OCI-LY3 (cell line): ENCODE data around the gene SMAD6.

Source experiments
- H2AFZ ChIP-seq: fragments of 200-600, 300-600 bp; shearing (Covaris generic); 2 replicates; pipeline ENCODE4 v1.6.0; 2014; ENCODE audit warnings: antibody characterized with exemption, low read depth, low read length
- H3K27ac ChIP-seq: fragments of 200-600, 300-600 bp; sonication (generic); 2 replicates; pipeline ENCODE4 v1.5.1; 2014; ENCODE audit warnings: mild to moderate bottlenecking, low read length, moderate library complexity, mixed read lengths
- H3K27me3 ChIP-seq: fragments of 200-600, 300-600 bp; sonication (generic); 2 replicates; pipeline ENCODE4 v1.6.1; 2014; ENCODE audit warnings: low read depth, low read length, mixed read lengths
- H3K36me3 ChIP-seq: fragments of 200-600, 300-600 bp; sonication (generic); replicated peaks from 2 replicates; pipeline ENCODE3; 2014; ENCODE audit warnings: low read depth, low read length, mixed read lengths
- H3K4me1 ChIP-seq: fragments of 300-600, 200-600 bp; sonication (generic); 2 replicates; pipeline ENCODE4 v1.6.1; 2014; ENCODE audit warnings: low read length, mixed read lengths
- H3K4me2 ChIP-seq: fragments of 200-600, 300-600 bp; sonication (generic); 2 replicates; pipeline ENCODE4 v1.6.1; 2014; ENCODE audit warnings: low read length, mixed read lengths
- H3K4me3 ChIP-seq: fragments of 300-600, 200-600 bp; sonication (generic); 2 replicates; pipeline ENCODE4 v1.5.1; 2014; ENCODE audit warnings: antibody characterized with exemption, mild to moderate bottlenecking, low read length, moderate library complexity
- H3K79me2 ChIP-seq: fragments of 300-600, 200-600 bp; shearing (Covaris generic); 2 replicates; pipeline ENCODE4 v1.6.1; 2014; ENCODE audit warnings: mild to moderate bottlenecking, low read length, mixed read lengths
- H3K9ac ChIP-seq: fragments of 300-600, 200-600 bp; shearing (Covaris generic); 2 replicates; pipeline ENCODE4 v1.6.0; 2014; ENCODE audit warnings: mild to moderate bottlenecking, low read length, moderate library complexity
- H3K9me3 ChIP-seq: fragments of 200-600, 300-600 bp; shearing (Covaris generic); 2 replicates; pipeline ENCODE4 v1.6.1; 2014; ENCODE audit warnings: low read length, mixed read lengths; ENCODE audit not compliant: insufficient read depth
- H4K20me1 ChIP-seq: fragments of 200-600, 300-600 bp; sonication (generic); 2 replicates; pipeline ENCODE4 v1.6.1; 2016; ENCODE audit warnings: low read length, mixed read lengths; ENCODE audit not compliant: insufficient read depth
- CTCF ChIP-seq: fragments of 200-600, 300-600 bp; sonication (generic); IDR thresholded peaks from 2 replicates; pipeline ENCODE4 v1.5.1; 2014; ENCODE audit warnings: antibody characterized with exemption, low read length, low read depth
- EZH2phosphoT487 ChIP-seq: fragments of 200-600 bp; shearing (Covaris generic); IDR thresholded peaks from 2 replicates; pipeline ENCODE4 v1.6.1; 2018; ENCODE audit warnings: antibody characterized with exemption, mixed run types, low read depth

The SMAD6 gene

GRCh38 chr15:66803749-66804148, 101.7 kb downstream of the SMAD6 start:
- Histone ChIP-seq H3K79me2 (no peaks in the 10 kb centered on the region), H3K9ac (no peak overlapping the region), H3K27me3 (peaks cover 18% of the 10 kb centered on the region), H4K20me1 (no peaks in the 10 kb centered on the region), H3K4me3 (no peak overlapping the region), H2AFZ (no peak overlapping the region), H3K36me3 (no peaks in the 10 kb centered on the region), H3K4me1 (no peaks in the 10 kb centered on the region), H3K9me3 (no peaks in the 10 kb centered on the region), H3K27ac (no peak overlapping the region), H3K4me2 (no peak overlapping the region)
- no peak for TF ChIP-seq EZH2phosphoT487
- TF ChIP-seq CTCF = no peak

- Histone ChIP-seq H2AFZ (no peak overlapping the region), H3K9me3 (no peaks in the 10 kb centered on the region), H3K27ac (no peak overlapping the region), H3K4me3 (no peak overlapping the region), H3K27me3 (peaks cover 25% of the 10 kb centered on the region), H3K9ac (no peak overlapping the region), H3K4me1 (no peaks in the 10 kb centered on the region), H4K20me1 (no peaks in the 10 kb centered on the region), H3K79me2 (no peaks in the 10 kb centered on the region), H3K36me3 (no peaks in the 10 kb centered on the region), H3K4me2 (no peak overlapping the region)
- no peak for TF ChIP-seq CTCF
- no peak for TF ChIP-seq EZH2phosphoT487
Observed at GRCh38 chr15:66805202-66805885, 103.3 kb downstream of the SMAD6 start.

GRCh38 chr15:66808181-66808824, 106.3 kb downstream of the SMAD6 start:
- H3K27me3 ChIP-seq = peaks cover 16% of the 10 kb centered on the region; the same call in 1 of the 2 replicates
- H3K4me2 ChIP-seq = no peak overlapping the region
- no peak for TF ChIP-seq CTCF
- no peak for TF ChIP-seq EZH2phosphoT487
- H3K27ac ChIP-seq = no peak overlapping the region
- H4K20me1 ChIP-seq = no peaks in the 10 kb centered on the region
- H3K4me3 ChIP-seq = no peak overlapping the region
- no peak overlapping the region for H3K9ac ChIP-seq
- H3K79me2 ChIP-seq = no peaks in the 10 kb centered on the region
- H2AFZ ChIP-seq = no peak overlapping the region
- H3K36me3 ChIP-seq = no peaks in the 10 kb centered on the region
- no peaks in the 10 kb centered on the region for H3K9me3 ChIP-seq
- H3K4me1 ChIP-seq = no peaks in the 10 kb centered on the region

- Histone ChIP-seq H4K20me1 (no peaks in the 10 kb centered on the region), H3K27ac (no peak overlapping the region), H3K79me2 (no peaks in the 10 kb centered on the region), H3K27me3 (peaks cover 22% of the 10 kb centered on the region; the same call in 1 of the 2 replicates), H3K36me3 (no peaks in the 10 kb centered on the region), H3K4me1 (no peaks in the 10 kb centered on the region), H3K4me2 (no peak overlapping the region), H3K9me3 (no peaks in the 10 kb centered on the region), H3K9ac (no peak overlapping the region), H3K4me3 (no peak overlapping the region), H2AFZ (no peak overlapping the region)
- TF ChIP-seq CTCF = no peak
Observed at GRCh38 chr15:66809664-66810063, 107.6 kb downstream of the SMAD6 start.
